ENCODE measurements around the gene ERF. TPM values are rescaled to one million over a fixed set of nuclear protein-coding genes. Genes with fewer than 3 reads are reported as not detected.

ERF gene
- total and polyA plus RNA-seq, 2 of the 4 experiments (the other 2 are of a cell fraction) = 5.2 to 32.4 TPM

GRCh38 chr19:42261763-42262162 lies 6.8 kb upstream of the ERF start:
- no peak overlapping the region for H3K9ac ChIP-seq (ENCODE audit: low read depth, low read length)
- H2AK9ac ChIP-seq (replicated peaks; ENCODE audit: low read depth, low read length, poor library complexity) = no peak overlapping the region
- H3K36me3 ChIP-seq (ENCODE audit: control insufficient read depth, insufficient read depth, low read length) = no peaks in the 10 kb centered on the region
- H3K4me2 ChIP-seq (ENCODE audit: low read depth, low read length) = no peak overlapping the region
- H3K27ac ChIP-seq (ENCODE audit: insufficient read depth, low read length) = no peak overlapping the region
- no peak overlapping the region for H2AFZ ChIP-seq (replicated peaks; ENCODE audit: low read length, poor library complexity)
- no TSS peak for BruUV-seq (replicated peaks)
- H3K9me3 ChIP-seq (ENCODE audit: control insufficient read depth, insufficient read depth, low read length) = no peaks in the 10 kb centered on the region
- H4K20me1 ChIP-seq (ENCODE audit: insufficient read depth, low read length) = no peaks in the 10 kb centered on the region
- intact Hi-C loops (cut with micrococcal nuclease) (no loop called here), in situ Hi-C loops (cut with MboI; ENCODE audit: low sequenced_read_pairs) (no loop called here), dilution Hi-C loops (cut with HindIII; ENCODE audit: low sequenced_read_pairs, unreplicated experiment) (no loop called here)
- H2AK5ac ChIP-seq (ENCODE audit: low read depth, low read length) = no peak overlapping the region
- no peaks in the 10 kb centered on the region for H3K9me1 ChIP-seq (ENCODE audit: insufficient read depth, low read length)
- H4K91ac ChIP-seq (ENCODE audit: insufficient read depth, low read depth, low read length) = no peak overlapping the region
- H3K79me1 ChIP-seq (ENCODE audit: low read depth in 1 of 2, low read length in 2 of 2) = no peaks in the 10 kb centered on the region; a peak in 1 of 4 replicates
- DNase-seq (no peak), ATAC-seq (ENCODE audit: low read depth) (peak; percentile 53)
- no peaks in the 10 kb centered on the region for H3K27me3 ChIP-seq (ENCODE audit: control insufficient read depth, insufficient read depth, low read length)
- H3K4me1 ChIP-seq (ENCODE audit: control insufficient read depth, insufficient read depth, low read length) = no peaks in the 10 kb centered on the region
- no CpG with 5 or more reads among the region's 3 CpGs for WGBS, 2 experiments (ENCODE audit: extremely low coverage in 2 of 2, insufficient read length in 1 of 2)
- H3K4me3 ChIP-seq (ENCODE audit: insufficient read depth, low read depth, low read length) = no peak overlapping the region
- H3K56ac ChIP-seq (ENCODE audit: extremely low read depth, insufficient read depth, low read length) = no peak overlapping the region
- H3K23ac ChIP-seq (ENCODE audit: low read depth, low read length) = no peak overlapping the region; the same call in 1 of the 2 replicates
- no peak overlapping the region; the same call in 1 of the 2 replicates for H3K14ac ChIP-seq (replicated peaks; ENCODE audit: low read depth, low read length)
- ChIA-PET POLR2A (ENCODE audit: unreplicated experiment) (no interaction called here), CTCF (no interaction called here)
- no peak overlapping the region for H4K8ac ChIP-seq (ENCODE audit: low read depth in 2 of 2, low read length in 2 of 2)
- no peak overlapping the region for H3K4ac ChIP-seq (ENCODE audit: low read depth, low read length)
- H4K5ac ChIP-seq (ENCODE audit: low read depth, low read length) = no peak overlapping the region
- TF ChIP-seq CHD1 (IDR thresholded peaks at IDR 0.05; ENCODE audit: low read depth, low read length) (no peak), BHLHE40 (IDR thresholded peaks at IDR 0.05; ENCODE audit: low read depth, low read length) (no peak), SMC3 (IDR thresholded peaks at IDR 0.05; ENCODE audit: low read depth, low read length) (no peak), MAFK (IDR thresholded peaks at IDR 0.05; ENCODE audit: low read depth, low read length) (no peak), CTCF (conservative IDR thresholded peaks at IDR 0.05; ENCODE audit: low read depth, low read length) (no peak), POLR2A (IDR thresholded peaks at IDR 0.05; ENCODE audit: low read depth, low read length) (no peak), MAZ (IDR thresholded peaks at IDR 0.05; ENCODE audit: borderline replicate concordance, low read depth, low read length) (no peak), RAD21 (IDR thresholded peaks at IDR 0.05; ENCODE audit: low read length) (no peak), MXI1 (IDR thresholded peaks at IDR 0.05; ENCODE audit: borderline replicate concordance, low read depth, low read length) (no peak), FOS (IDR thresholded peaks at IDR 0.05; ENCODE audit: low read depth, low read length) (no peak), RCOR1 (IDR thresholded peaks at IDR 0.05; ENCODE audit: insufficient replicate concordance, low read length) (no peak), RFX5 (IDR thresholded peaks at IDR 0.05; ENCODE audit: low read depth, low read length) (no peak), CEBPB (IDR thresholded peaks at IDR 0.05; ENCODE audit: low read depth, low read length) (no peak), USF2 (IDR thresholded peaks at IDR 0.05; ENCODE audit: low read depth, low read length) (no peak), NFE2L2 (IDR thresholded peaks at IDR 0.05; ENCODE audit: low read depth, low read length) (no peak), ELK1 (IDR thresholded peaks at IDR 0.05; ENCODE audit: borderline replicate concordance, low read depth, low read length) (no peak)
- H3K18ac ChIP-seq (ENCODE audit: low read depth, low read length) = no peak overlapping the region
- H2BK15ac ChIP-seq (ENCODE audit: low read depth, low read length) = no peak overlapping the region
- no peak overlapping the region for H2BK20ac ChIP-seq (ENCODE audit: low read depth, low read length)
- no peak overlapping the region for H2BK120ac ChIP-seq (ENCODE audit: low read depth, low read length)
- H2BK5ac ChIP-seq (ENCODE audit: low read depth, low read length, poor library complexity, severe bottlenecking) = no peak overlapping the region
